Umbilical cord (tissue), 2 donors: ENCODE results near the gene HDGFL2. TPM values are rescaled to one million over a fixed set of nuclear protein-coding genes. Genes with fewer than 3 reads are reported as not detected.
"Not testable (repeated sequence)": the region's sequence is repeated elsewhere in the genome, so short reads cannot be mapped to it uniquely, and the experiment has no call there.

Experiments used
- DNase-seq: peaks from one replicate; pipeline ENCODE4 v3.0.0-alpha.2; 2015; ENCODE audit warnings: low spot score
- total RNA-seq: library from RNA; depleted of rRNA; stranded (reverse); fragments of >200 nt; gene quantifications from one replicate; pipeline ENCODE4 v1.2.3, GENCODE V29; 2014; ENCODE audit warnings: low replicate concordance; ENCODE audit not compliant: insufficient read depth

Gene HDGFL2
- total RNA-seq, 1 donor from 2014 or later = 27.7 TPM

- no peak for DNase-seq
Measured at GRCh38 chr19:4533334-4533733, 61.2 kb downstream of the HDGFL2 start.

- no peak for DNase-seq
Measured at GRCh38 chr19:4533835-4534424, 61.8 kb downstream of the HDGFL2 start.

GRCh38 chr19:4534836-4535658 lies 63.0 kb downstream of the HDGFL2 start, which contains the start of gene PLIN5:
Gene PLIN5, minus strand, starts transcription at chr19:4535224. Its CDS starts 1,150 bp downstream, at chr19:4534074.
- peak; percentile 22 for DNase-seq

GRCh38 chr19:4536798-4537197 lies 64.7 kb downstream of the HDGFL2 start:
- no peak for DNase-seq

GRCh38 chr19:4537953-4538600 lies 66.0 kb downstream of the HDGFL2 start:
- no peak for DNase-seq

GRCh38 chr19:4538601-4538954 lies 66.5 kb downstream of the HDGFL2 start:
- DNase-seq = no peak

- DNase-seq = no peak
Measured at GRCh38 chr19:4539169-4539692, 67.1 kb downstream of the HDGFL2 start.

- DNase-seq = peak; percentile 33
Measured at GRCh38 chr19:4539693-4540581, 67.8 kb downstream of the HDGFL2 start, which contains the start of gene LRG1. Gene LRG1, minus strand, starts transcription at chr19:4540036. Its CDS starts 23 bp downstream, at chr19:4540013.

- no peak for DNase-seq
Measured at GRCh38 chr19:4541114-4541805, 69.2 kb downstream of the HDGFL2 start.

GRCh38 chr19:4541806-4542145 lies 69.7 kb downstream of the HDGFL2 start:
- DNase-seq = not testable (repeated sequence)

GRCh38 chr19:4542896-4543841 lies 71.1 kb downstream of the HDGFL2 start:
- no peak for DNase-seq

- DNase-seq = no peak
Measured at GRCh38 chr19:4543842-4544647, 71.9 kb downstream of the HDGFL2 start.

- no peak for DNase-seq
Measured at GRCh38 chr19:4547303-4548237, 75.5 kb downstream of the HDGFL2 start.

GRCh38 chr19:4548238-4548584 lies 76.1 kb downstream of the HDGFL2 start:
- no peak for DNase-seq

- DNase-seq = no peak
Measured at GRCh38 chr19:4550018-4550417, 77.9 kb downstream of the HDGFL2 start.

- no peak for DNase-seq
Measured at GRCh38 chr19:4550479-4551050, 78.5 kb downstream of the HDGFL2 start.
